ENCODE measurements around the gene SEMG1.

Gene SEMG1

GRCh38 chr20:45187693-45188092 is 19.1 kb upstream of the SEMG1 start:
- WGBS (ENCODE audit: insufficient coverage, insufficient read length): no CpG with 5 or more reads among the region's 2 CpGs

GRCh38 chr20:45189067-45189609 is 17.7 kb upstream of the SEMG1 start:
- Histone ChIP-seq H3K27me3 (ENCODE audit: control insufficient read depth, insufficient read depth, low read length) (no peaks in the 10 kb centered on the region), H3K36me3 (ENCODE audit: control insufficient read depth, insufficient read depth, low read length) (no peaks in the 10 kb centered on the region), H3K9me3 (ENCODE audit: control insufficient read depth, insufficient read depth, low read length) (no peaks in the 10 kb centered on the region), H3K4me3 (ENCODE audit: low read length) (no peak overlapping the region), H3K27ac (ENCODE audit: low read length) (no peak overlapping the region), H3K4me1 (ENCODE audit: control insufficient read depth, insufficient read depth, low read length) (no peaks in the 10 kb centered on the region)
- no CpG with 5 or more reads among the region's 3 CpGs for WGBS (ENCODE audit: insufficient coverage, insufficient read length)
- no peak for DNase-seq (ENCODE audit: low read depth, low spot score)

More at GRCh38 chr20:45187693-45188092, 19.1 kb upstream of the SEMG1 start:
- Histone ChIP-seq H3K36me3 (ENCODE audit: control insufficient read depth, insufficient read depth, low read length) (no peaks in the 10 kb centered on the region), H3K27me3 (ENCODE audit: control insufficient read depth, insufficient read depth, low read length) (no peaks in the 10 kb centered on the region), H3K9me3 (ENCODE audit: control insufficient read depth, insufficient read depth, low read length) (no peaks in the 10 kb centered on the region), H3K27ac (ENCODE audit: low read length) (no peak overlapping the region), H3K4me3 (ENCODE audit: low read length) (no peak overlapping the region), H3K4me1 (ENCODE audit: control insufficient read depth, insufficient read depth, low read length) (no peaks in the 10 kb centered on the region)
- DNase-seq (ENCODE audit: low read depth, low spot score): no peak

- WGBS (ENCODE audit: insufficient coverage, insufficient read length): no CpG with 5 or more reads among the region's 3 CpGs
These were observed 17.0 kb upstream of the SEMG1 start for GRCh38 chr20:45189861-45190260.

GRCh38 chr20:45191926-45192325 is 14.9 kb upstream of the SEMG1 start:
- H3K4me3 ChIP-seq (ENCODE audit: low read length): no peak overlapping the region
- H3K27ac ChIP-seq (ENCODE audit: low read length): no peak overlapping the region
- H3K4me1 ChIP-seq (ENCODE audit: control insufficient read depth, insufficient read depth, low read length): no peaks in the 10 kb centered on the region
- no peaks in the 10 kb centered on the region for H3K36me3 ChIP-seq (ENCODE audit: control insufficient read depth, insufficient read depth, low read length)
- no CpG with 5 or more reads among the region's 3 CpGs for WGBS (ENCODE audit: insufficient coverage, insufficient read length)
- no peaks in the 10 kb centered on the region for H3K9me3 ChIP-seq (ENCODE audit: control insufficient read depth, insufficient read depth, low read length)
- DNase-seq (ENCODE audit: low read depth, low spot score): no peak
- no peaks in the 10 kb centered on the region for H3K27me3 ChIP-seq (ENCODE audit: control insufficient read depth, insufficient read depth, low read length)

More at GRCh38 chr20:45189861-45190260, 17.0 kb upstream of the SEMG1 start:
- Histone ChIP-seq H3K27ac (ENCODE audit: low read length) (no peak overlapping the region), H3K27me3 (ENCODE audit: control insufficient read depth, insufficient read depth, low read length) (no peaks in the 10 kb centered on the region), H3K9me3 (ENCODE audit: control insufficient read depth, insufficient read depth, low read length) (no peaks in the 10 kb centered on the region), H3K4me3 (ENCODE audit: low read length) (no peak overlapping the region), H3K4me1 (ENCODE audit: control insufficient read depth, insufficient read depth, low read length) (no peaks in the 10 kb centered on the region), H3K36me3 (ENCODE audit: control insufficient read depth, insufficient read depth, low read length) (no peaks in the 10 kb centered on the region)
- DNase-seq (ENCODE audit: low read depth, low spot score): no peak

GRCh38 chr20:45193331-45193730 is 13.5 kb upstream of the SEMG1 start:
- no peaks in the 10 kb centered on the region; the same call in 1 of the 2 replicates for H3K4me1 ChIP-seq (ENCODE audit: control insufficient read depth, insufficient read depth, low read length)
- no peak for DNase-seq (ENCODE audit: low read depth, low spot score)
- no CpG with 5 or more reads among the region's 2 CpGs for WGBS (ENCODE audit: insufficient coverage, insufficient read length)
- no peak overlapping the region for H3K4me3 ChIP-seq (ENCODE audit: low read length)
- H3K27me3 ChIP-seq (ENCODE audit: control insufficient read depth, insufficient read depth, low read length): no peaks in the 10 kb centered on the region
- H3K36me3 ChIP-seq (ENCODE audit: control insufficient read depth, insufficient read depth, low read length): no peaks in the 10 kb centered on the region
- no peaks in the 10 kb centered on the region for H3K9me3 ChIP-seq (ENCODE audit: control insufficient read depth, insufficient read depth, low read length)
- no peak overlapping the region for H3K27ac ChIP-seq (ENCODE audit: low read length)

- Histone ChIP-seq H3K4me3 (ENCODE audit: low read length) (no peak overlapping the region), H3K4me1 (ENCODE audit: control insufficient read depth, insufficient read depth, low read length) (peaks cover 2% of the 10 kb centered on the region; the same call in 1 of the 2 replicates), H3K9me3 (ENCODE audit: control insufficient read depth, insufficient read depth, low read length) (no peaks in the 10 kb centered on the region), H3K27me3 (ENCODE audit: control insufficient read depth, insufficient read depth, low read length) (peaks cover 2% of the 10 kb centered on the region; the same call in 1 of the 2 replicates), H3K36me3 (ENCODE audit: control insufficient read depth, insufficient read depth, low read length) (no peaks in the 10 kb centered on the region), H3K27ac (ENCODE audit: low read length) (no peak overlapping the region)
- no CpG with 5 or more reads among the region's 1 CpG for WGBS (ENCODE audit: insufficient coverage, insufficient read length)
- no peak for DNase-seq (ENCODE audit: low read depth, low spot score)
These were observed 3.1 kb downstream of the SEMG1 start for GRCh38 chr20:45209924-45210323.

GRCh38 chr20:45211569-45212474 is 5.0 kb downstream of the SEMG1 start:
- Histone ChIP-seq H3K27me3 (ENCODE audit: control insufficient read depth, insufficient read depth, low read length) (peaks cover 2% of the 10 kb centered on the region; the same call in 1 of the 2 replicates), H3K4me3 (ENCODE audit: low read length) (no peak overlapping the region), H3K27ac (ENCODE audit: low read length) (no peak overlapping the region), H3K36me3 (ENCODE audit: control insufficient read depth, insufficient read depth, low read length) (no peaks in the 10 kb centered on the region), H3K4me1 (ENCODE audit: control insufficient read depth, insufficient read depth, low read length) (peaks cover 2% of the 10 kb centered on the region; the same call in 1 of the 2 replicates), H3K9me3 (ENCODE audit: control insufficient read depth, insufficient read depth, low read length) (no peaks in the 10 kb centered on the region)
- DNase-seq (ENCODE audit: low read depth, low spot score): no peak

GRCh38 chr20:45212836-45213235 is 6.0 kb downstream of the SEMG1 start:
- H3K27me3 ChIP-seq (ENCODE audit: control insufficient read depth, insufficient read depth, low read length): peaks cover 2% of the 10 kb centered on the region; the same call in 1 of the 2 replicates
- H3K4me1 ChIP-seq (ENCODE audit: control insufficient read depth, insufficient read depth, low read length): peaks cover 2% of the 10 kb centered on the region; the same call in 1 of the 2 replicates
- DNase-seq (ENCODE audit: low read depth, low spot score): no peak
- no peaks in the 10 kb centered on the region for H3K9me3 ChIP-seq (ENCODE audit: control insufficient read depth, insufficient read depth, low read length)
- no peak overlapping the region for H3K27ac ChIP-seq (ENCODE audit: low read length)
- no CpG with 5 or more reads among the region's 3 CpGs for WGBS (ENCODE audit: insufficient coverage, insufficient read length)
- no peaks in the 10 kb centered on the region for H3K36me3 ChIP-seq (ENCODE audit: control insufficient read depth, insufficient read depth, low read length)
- no peak overlapping the region for H3K4me3 ChIP-seq (ENCODE audit: low read length)

- Histone ChIP-seq H3K27ac (ENCODE audit: low read length) (no peak overlapping the region), H3K9me3 (ENCODE audit: control insufficient read depth, insufficient read depth, low read length) (no peaks in the 10 kb centered on the region), H3K36me3 (ENCODE audit: control insufficient read depth, insufficient read depth, low read length) (no peaks in the 10 kb centered on the region), H3K27me3 (ENCODE audit: control insufficient read depth, insufficient read depth, low read length) (no peaks in the 10 kb centered on the region), H3K4me1 (ENCODE audit: control insufficient read depth, insufficient read depth, low read length) (no peaks in the 10 kb centered on the region), H3K4me3 (ENCODE audit: low read length) (no peak overlapping the region)
- no peak for DNase-seq (ENCODE audit: low read depth, low spot score)
- no CpG with 5 or more reads among the region's 4 CpGs for WGBS (ENCODE audit: insufficient coverage, insufficient read length)
These were observed 11.3 kb downstream of the SEMG1 start for GRCh38 chr20:45218124-45218523.

- DNase-seq (ENCODE audit: low read depth, low spot score): no peak
These were observed 11.8 kb downstream of the SEMG1 start for GRCh38 chr20:45218636-45219035.

More at GRCh38 chr20:45218636-45219035, 11.8 kb downstream of the SEMG1 start:
- H3K9me3 ChIP-seq (ENCODE audit: control insufficient read depth, insufficient read depth, low read length): no peaks in the 10 kb centered on the region
- H3K4me1 ChIP-seq (ENCODE audit: control insufficient read depth, insufficient read depth, low read length): no peaks in the 10 kb centered on the region
- no peak overlapping the region for H3K27ac ChIP-seq (ENCODE audit: low read length)
- H3K36me3 ChIP-seq (ENCODE audit: control insufficient read depth, insufficient read depth, low read length): no peaks in the 10 kb centered on the region
- no peak overlapping the region for H3K4me3 ChIP-seq (ENCODE audit: low read length)
- H3K27me3 ChIP-seq (ENCODE audit: control insufficient read depth, insufficient read depth, low read length): no peaks in the 10 kb centered on the region
- WGBS (ENCODE audit: insufficient coverage, insufficient read length): no CpG with 5 or more reads among the region's 2 CpGs

All from iPS DF 6.9 (cell line).